ENCODE measurements around the gene SLC25A22.

SLC25A22 gene

GRCh38 chr11:742571-743201 lies 55.4 kb downstream of the SLC25A22 start:
- DNase-seq, result no peak

GRCh38 chr11:742156-742546 lies 55.9 kb downstream of the SLC25A22 start:
- no peak for DNase-seq
